HG03139 (cell line): ENCODE measurements around the gene TCF7L1.
"Not testable (repeated sequence)": the region's sequence is repeated elsewhere in the genome, so short reads cannot be mapped to it uniquely, and the experiment has no call there.

Experiments used
- ATAC-seq: cut with Tn5 transposase; IDR thresholded peaks from one replicate; pipeline ENCODE4 v1.9.1; 2021; ENCODE audit not compliant: unreplicated experiment

TCF7L1 gene

DNA sequence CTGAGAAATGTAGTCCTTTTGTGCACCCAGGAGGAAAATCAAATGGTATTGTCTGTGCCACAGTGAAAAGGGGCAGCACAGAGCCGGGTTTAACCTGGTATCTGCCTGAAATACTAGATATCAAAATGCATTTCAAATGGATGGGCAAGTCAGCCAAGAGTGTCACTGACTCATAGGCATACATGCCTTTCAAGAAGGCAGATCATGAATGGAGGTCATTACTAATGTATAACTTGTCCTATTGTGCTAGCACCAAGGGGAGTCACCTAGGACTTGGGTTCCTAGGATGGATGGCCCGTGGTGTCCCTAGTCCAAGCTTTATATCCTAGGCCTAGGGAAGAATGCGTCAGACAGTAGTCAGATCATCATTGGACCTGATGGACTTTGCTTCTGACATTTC lies 49.9 kb downstream of the TCF7L1 start:
- no peak for ATAC-seq

DNA sequence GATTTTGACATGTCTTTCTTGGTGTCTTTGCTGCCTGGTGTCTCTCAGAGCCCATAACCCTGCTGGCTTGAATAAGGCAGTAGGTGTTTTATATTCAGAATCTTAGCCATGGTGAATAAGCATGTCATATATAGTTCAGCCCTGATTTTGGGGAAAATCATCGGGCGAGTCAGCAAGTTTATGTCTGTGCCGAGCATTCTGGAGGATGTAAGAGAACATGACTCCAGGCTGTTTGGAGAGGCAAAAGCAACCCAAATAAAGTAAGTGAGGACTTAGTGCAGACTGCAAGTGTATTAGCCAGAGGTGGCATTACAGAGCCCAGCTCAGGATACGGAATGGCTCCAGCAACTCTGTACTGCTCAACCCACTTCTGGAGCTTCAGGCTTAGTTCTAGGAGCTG lies 50.3 kb downstream of the TCF7L1 start:
- no peak for ATAC-seq

DNA sequence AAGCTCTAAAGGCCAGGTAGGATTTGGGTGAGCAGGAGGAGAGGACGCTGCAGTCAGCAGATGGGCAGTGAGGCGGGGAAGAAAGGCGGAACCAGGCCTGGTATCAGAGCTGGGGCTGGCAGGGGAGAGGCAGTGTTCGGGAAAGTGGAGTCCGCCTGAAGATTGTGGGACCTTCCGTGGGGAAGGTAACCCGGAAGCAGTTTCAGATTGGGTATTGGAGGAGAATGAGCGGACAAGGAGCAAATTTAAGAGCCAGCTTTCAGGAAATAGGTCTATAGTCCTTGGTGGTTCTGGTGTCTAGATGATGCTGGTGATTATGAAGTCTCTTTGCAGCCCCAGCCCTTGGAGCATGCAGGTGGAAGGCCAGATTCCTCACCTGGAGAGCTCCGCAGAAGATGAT lies 51.0 kb downstream of the TCF7L1 start:
- no peak for ATAC-seq

DNA sequence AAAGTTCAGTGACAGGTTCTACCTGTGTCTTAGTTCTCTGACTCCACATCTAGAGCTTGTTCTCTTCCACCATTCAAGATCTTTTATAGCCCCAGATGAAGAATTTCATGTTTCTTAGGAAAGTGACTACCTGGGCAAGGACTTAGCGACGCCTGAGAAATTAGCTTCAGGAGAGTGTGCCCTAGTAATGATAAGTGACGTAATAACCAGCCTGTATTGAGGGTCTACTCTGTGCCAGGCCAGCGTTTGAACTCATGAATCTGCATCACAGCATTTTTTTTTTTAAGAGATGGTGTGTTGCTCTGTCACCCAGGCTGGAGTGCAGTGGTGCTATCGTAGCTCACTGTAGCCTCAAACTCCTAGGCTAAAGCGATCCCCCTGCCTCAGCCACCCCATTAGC lies 51.8 kb downstream of the TCF7L1 start:
- ATAC-seq = no peak

DNA sequence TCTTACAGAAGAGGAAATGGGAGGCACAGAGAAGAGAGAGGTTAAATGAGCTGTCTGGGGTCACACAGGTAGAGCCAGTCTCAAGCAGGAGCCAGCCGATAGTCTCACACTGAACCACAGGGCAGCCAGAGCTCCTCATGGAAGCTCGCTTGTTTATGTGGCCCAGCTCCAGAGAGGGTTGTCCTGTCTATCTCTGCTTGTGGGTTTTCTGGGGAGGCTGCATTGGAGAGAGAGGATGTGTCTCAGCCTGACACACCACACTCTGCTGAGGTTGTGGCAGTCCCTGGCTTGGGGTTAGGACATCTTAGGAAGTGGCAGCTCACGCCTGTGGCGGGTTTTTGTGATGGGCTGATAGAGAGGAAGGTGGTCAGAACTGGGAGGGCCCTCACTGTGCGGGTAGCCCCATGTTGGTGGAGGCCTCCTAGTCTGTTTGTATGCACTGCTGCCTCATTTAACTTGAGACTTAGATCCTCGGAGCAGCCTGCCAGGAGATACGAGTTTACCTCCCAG lies 52.3 kb downstream of the TCF7L1 start:
- no peak for ATAC-seq

DNA sequence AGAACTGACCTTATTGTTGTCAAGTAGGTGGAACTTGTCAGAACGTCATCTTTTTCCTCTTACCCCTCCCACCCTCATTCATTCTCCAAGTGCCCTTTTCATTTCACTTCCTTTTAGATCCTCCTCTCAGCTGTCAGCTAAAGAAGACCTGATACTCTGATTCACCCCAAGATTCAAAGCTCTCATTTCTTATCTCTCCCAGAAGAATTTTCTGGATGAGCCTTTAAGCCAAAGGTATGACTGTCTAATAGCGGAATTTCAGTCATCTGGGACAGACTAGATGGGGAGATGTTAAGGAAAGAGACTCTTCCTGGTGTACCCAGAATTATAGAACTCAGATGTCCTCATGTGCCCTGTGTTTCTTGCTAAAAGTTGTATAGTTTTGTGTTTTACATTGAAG lies 53.9 kb downstream of the TCF7L1 start:
- ATAC-seq = no peak

DNA sequence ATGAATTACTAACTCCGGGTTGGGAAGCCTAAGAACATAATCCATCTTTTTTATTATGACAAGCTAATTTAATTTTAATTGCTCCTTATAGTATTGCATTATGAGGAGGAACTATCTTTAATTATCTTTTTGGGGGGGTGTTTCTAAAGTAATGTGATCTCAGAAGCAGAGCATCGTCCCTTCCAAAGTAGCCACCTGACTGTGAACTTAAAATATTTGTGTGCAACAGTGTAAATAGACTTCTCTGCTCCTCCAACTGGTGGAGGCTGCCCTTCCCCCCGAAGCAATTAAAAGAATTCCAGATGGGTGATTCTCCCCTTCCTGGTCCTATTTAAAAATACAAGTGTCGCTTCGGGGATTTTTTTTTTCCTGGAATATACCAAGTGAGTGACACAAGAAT lies 55.7 kb downstream of the TCF7L1 start:
- no peak for ATAC-seq

DNA sequence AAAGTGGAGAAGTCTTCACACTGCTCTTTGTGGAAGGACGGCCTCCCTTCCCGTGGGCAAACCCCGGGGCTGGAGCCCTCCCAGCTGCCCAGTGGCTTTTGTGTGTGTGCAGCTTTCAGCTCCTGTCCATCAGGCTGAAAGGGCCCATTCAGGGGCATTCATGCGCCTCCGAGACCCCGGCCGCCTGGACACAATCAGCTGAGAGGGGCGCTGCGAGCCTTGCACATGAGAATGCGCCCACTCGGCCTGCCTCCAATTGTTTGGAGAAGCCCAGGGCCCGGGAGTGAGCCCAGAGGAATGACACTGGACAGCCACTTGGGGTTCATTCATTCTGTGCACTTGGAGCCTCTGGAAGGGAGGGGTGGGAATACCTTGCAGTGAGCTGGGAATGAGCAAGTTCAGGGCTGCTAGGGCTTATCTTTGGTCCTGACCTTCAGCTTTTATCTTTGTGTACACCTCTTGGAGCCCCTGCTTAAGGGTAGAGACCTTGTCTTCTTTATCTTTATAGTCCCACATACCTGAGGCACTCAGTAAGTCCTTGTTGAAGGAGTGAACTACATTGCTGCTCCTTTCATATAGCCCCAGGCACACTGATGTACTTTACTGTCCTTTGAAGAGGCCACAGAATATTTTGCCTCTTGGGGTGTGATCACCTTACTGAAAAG lies 56.5 kb downstream of the TCF7L1 start:
- ATAC-seq = no peak

DNA sequence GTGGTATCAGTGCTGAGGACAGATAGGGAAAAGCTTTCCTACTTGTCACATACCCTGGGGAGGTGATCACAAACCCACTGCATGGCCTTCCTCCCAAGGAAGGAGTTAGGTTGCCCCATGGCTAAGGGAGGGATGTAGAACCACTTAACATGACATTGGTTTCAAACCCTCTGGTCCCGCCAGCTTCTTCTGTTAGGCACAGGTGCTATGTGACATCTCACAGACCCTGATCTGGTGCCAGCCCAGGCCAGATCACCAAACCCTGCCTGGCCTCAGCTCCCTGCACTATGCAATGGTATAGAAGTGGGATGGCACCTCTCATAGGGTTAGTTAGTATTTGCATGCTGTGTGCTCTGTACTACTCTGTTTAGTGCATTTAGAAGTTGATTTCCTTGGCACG lies 58.0 kb downstream of the TCF7L1 start:
- ATAC-seq = no peak

DNA sequence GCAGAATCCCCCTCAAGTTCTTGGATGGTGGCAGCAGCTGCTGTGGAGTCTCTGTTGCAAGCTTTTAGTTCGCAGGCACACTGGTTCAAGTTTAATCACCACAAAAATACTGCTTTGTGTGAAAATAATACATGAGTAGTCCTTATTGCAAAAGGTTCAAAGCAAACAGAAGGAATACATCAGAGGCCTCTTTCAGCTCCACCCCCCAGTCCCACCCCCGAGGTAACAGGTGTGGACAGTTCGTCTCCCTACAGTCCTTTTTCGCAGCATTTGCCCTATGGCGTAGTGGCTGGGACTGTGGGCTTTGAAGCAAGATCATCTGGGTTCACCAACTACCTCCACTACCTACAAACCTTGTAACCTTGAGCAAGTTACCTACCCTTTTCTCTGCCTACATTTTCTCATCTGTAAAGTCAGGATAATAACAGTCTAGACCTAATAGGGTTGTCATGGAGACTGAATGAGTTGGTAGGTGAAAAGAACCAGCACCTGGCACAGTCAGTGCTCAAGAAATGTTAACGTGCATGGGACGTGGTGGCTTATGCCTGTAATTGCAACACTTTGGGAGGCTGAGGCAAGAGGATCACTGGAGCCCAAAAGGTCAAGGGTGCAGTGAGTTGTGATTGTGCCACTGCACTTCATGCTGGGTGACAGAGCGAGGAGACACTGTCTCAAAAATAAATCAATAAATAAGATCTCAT lies 61.7 kb downstream of the TCF7L1 start:
- ATAC-seq = no peak

DNA sequence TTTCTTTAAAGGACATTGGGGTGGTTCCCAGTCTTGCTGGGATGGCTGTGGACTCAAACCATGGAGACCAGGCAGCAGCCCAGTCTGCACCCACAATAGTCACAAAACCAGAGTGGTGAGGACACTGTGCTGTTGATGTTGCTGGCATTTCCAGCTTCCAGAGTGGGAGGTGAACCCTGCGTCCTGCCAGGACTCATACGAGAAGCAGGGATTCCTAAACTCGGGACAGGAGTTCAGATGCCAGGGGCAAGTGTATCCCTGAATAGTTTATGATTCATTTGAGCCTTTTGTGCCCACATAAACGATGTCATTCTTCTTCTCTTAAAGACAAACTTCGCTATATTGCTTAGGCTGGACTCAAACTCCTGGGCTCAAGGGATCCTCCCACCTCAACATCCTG lies 62.8 kb downstream of the TCF7L1 start:
- ATAC-seq = no peak

DNA sequence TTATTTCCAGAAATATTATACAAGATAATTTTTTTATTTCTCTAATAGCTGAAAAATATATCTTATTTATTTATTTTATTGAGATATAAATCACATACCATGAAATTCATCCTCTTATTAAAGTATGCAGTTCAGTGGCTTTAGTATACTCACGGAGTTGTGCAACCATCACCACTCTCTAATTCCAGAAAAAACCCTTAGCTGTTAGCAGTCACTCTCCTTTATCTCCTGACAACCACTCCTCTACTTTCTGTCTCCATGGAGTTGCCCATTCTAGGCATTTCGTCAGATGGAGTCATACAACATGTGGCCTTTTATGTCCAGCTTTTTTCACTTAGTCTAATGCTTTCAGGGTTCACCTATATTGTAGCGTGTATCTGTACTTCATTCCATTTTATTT lies 66.5 kb downstream of the TCF7L1 start:
- ATAC-seq = no peak

DNA sequence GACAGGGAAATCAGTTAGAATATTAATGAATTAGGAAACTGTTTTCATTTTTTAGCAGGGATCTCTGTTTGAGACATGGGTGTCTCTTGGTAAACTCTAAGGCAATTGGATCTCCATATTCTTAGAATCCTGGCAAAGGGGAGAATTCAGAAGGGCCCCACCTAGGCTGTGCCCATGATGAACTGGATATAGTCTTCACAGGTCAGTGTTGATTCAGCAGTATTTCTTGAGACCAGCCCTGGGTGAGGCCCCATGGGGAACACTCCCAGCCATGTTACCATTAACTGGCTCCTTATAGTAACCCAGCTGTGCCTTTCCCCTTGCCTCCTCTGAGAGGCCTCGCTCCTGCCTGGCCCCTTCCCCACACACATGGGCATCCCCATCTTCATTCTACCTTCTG lies 76.7 kb downstream of the TCF7L1 start:
- ATAC-seq = no peak

DNA sequence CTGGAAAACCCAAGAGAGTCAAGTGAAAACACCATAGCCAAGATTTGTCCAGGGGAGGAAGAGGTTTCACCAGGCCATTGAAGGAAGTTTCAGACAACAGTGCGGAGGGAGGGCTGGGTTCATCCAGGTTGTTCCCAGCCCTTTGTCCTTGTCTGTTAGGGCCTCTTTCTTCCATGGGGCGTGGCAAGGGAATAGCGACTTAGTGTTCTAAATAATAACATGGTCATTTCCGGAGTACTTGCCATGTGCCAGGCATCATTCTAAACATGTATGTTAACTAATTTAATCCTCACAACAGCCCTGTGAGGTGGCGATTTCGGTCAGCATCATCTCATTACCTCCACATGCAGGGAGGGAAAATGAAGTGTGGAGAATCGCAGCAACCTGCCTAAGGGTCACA lies 77.3 kb downstream of the TCF7L1 start:
- no peak for ATAC-seq

DNA sequence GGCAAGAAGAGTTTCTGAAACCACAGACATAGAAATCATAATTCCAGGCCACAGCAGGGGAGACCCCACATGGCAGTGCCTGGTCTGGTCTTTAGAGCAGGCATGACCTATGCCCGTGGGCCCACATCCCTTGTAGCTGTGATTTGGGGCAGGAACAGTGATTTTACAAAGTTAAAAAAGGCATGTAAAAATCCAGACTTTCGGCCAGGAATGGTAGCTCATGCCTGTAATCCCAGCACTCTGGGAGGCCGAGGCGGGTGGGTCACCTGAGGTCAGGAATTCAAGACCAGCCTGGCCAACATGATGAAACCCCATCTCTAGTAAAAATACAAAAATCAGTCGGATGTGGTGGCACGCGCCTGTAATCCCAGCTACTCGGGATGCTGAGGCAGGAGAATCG lies 78.4 kb downstream of the TCF7L1 start:
- ATAC-seq = not testable (repeated sequence)

DNA sequence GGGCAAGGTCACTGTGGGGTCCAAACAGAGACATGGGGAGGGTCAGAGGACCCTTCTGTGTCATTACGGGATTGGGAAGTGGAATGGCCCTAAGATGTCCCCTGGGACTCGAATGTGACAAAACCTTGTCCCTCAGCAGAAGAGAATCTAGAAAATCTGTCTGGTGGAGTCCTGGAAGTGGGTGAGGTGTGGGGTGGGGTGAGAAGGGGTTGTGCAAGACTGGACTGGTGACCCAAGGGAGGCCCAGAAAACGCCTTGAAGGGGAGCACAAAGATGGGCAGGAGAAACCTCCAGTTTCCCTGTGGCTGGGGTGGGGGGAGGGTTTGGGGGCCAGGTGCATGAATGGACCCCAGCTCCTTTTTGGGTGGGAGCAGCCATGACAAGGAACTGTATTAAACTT lies 79.6 kb downstream of the TCF7L1 start:
- no peak for ATAC-seq

DNA sequence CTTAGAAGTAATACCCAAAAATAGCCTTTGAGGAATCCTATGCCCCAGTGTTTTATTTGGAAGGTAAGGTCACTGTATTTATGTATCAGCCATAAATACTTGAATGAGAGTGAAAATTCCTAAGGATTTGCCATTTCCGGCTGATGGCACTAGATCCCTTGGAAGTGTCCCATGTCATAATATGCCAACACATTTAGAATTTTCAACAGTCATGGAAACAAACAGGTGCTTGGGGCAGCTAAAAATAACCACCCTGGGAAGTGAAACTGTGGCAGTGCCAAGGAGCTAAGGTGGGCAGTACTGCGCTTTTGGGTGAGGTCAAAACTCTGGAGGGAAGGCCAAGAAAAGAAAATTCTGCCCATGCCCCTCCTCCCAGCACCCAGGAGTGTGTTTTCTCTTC lies 80.2 kb downstream of the TCF7L1 start:
- no peak for ATAC-seq

DNA sequence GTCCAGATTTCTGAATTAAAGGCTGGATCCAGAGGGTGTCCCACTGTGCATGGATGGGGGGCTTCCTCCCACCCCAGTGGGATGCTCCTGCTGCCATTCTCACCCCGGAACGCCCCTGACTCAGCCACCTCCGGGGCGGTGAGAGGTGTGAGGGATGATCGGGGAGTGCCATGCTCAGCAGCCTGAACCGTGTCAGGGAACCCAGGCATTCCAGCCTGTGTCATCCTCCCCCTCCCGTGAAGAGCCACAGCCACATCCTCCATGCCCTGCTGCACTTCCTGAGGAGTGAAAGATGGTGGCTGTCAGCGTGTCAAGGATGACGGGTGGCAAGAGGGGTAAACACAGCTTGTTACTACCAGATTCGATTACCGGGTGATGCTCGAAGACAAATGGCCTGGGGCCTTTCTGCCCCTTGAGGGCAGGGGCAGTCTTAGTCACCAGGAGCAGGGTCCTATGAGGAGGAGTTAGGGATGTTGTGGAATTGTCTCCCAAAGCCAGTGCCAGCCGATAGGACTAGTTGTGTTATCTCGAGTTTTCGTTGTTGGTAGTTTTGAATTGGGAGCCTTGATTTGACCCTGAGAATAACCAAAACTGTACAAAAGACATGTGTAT lies 80.8 kb downstream of the TCF7L1 start:
- no peak for ATAC-seq

DNA sequence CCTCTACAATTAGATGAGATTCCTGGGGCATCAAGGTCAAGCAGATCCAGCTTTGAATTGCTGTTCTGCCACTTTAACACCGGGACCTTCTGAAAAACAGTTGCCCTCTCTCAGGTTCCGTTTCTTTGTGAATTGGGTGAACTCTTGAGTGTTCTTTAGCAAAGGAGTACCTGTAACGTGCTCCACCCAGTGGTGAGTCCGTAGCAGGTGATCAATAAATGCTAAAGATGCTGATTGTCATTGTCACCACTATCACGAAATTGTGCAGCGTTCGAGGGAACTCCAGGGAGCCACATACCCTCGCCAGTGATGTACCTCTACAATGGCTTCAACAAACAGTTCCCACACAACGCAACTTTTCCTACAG lies 81.9 kb downstream of the TCF7L1 start:
- no peak for ATAC-seq

DNA sequence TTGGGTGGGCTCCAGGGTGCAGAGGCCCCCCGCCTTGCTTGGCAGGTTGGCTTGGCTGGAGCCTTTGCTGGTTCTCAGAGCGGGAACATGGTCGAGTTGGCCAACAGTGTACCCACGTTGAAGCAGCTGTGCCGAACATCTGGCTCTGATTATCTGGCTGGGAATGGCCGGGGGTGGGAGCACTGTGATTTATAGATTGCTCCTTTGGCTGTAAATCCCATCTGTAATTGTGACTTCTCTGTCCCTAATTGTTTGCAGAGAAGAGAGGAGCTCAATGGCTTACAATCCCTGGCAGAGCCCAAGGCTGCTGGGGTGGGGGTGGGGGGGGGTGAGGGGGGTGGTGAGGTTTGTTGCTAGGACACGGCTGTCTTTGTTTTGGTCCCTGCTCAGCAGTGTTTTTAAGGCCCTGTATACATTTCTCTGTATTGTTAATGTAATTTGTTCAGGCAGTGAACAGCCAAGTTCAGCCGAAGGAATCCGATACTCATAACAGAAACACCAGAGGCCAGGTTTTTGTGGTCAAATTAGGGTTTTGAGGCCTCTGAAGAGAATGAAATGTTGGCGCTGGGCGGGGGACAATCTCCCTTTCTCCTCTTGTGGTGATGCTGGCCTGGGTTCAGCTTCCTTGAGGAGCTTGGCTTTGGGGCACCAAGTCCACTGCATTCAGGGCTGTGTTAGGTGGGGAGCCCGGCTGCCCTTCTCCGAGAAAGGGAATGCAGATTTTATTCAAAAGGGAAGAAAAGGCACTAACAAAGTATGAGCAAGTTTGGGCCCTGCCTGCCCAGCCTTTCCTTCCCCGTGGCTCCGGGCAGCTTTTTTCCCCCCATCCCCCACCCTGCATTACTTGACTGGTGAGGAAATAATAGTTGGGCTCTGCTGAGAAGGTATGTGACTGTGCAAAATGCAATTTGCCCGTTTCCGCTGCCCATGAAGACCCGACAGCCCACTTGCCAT lies 82.5 kb downstream of the TCF7L1 start:
- ATAC-seq = no peak

DNA sequence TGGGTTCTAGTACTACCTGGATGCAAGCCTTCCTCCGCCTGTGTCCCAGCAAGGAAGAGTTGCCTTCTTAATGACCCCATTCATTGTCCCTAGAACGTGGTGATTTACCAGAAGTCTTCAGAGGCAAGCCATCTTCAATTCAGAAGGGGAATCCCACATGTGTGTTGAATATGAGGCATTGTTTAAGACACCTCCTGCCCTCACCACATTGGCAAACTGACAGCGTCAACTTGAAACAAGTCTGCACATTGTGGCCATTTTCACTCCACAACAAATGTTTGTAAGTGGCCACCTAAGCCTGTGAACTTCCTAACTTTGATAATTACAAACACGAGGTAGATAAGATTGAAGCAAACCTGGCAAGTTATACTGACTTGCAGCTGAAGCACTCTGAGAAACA lies 83.7 kb downstream of the TCF7L1 start:
- ATAC-seq = no peak
